Measurements from ENCODE around the gene CDCP2. TPM values are rescaled to one million over a fixed set of nuclear protein-coding genes. Genes with fewer than 3 reads are reported as not detected.

The CDCP2 gene
- total RNA-seq, 2 donors from 2014 or later, result 0.23 TPM; not detected in 1

DNA sequence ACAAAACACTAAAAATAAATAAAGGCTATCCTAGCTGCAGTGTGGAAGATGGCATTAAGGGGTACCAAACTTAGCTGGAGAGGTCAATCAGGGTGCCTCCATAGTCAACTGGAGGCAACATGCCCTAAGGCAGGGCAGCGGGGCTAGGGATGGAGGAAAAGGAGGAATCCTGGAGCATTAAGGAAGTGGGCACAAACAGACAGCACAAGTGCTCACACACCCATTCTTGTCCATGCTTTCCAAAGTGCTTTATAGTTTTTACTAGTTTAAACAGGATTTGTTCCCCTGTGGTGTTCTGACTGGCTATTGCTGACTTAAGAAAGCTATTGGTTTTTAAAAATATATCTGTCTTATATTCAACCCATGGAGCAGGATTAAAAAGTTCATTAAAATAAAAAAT is 66.0 kb downstream of the CDCP2 start:
- TF ChIP-seq, protein P1, sequence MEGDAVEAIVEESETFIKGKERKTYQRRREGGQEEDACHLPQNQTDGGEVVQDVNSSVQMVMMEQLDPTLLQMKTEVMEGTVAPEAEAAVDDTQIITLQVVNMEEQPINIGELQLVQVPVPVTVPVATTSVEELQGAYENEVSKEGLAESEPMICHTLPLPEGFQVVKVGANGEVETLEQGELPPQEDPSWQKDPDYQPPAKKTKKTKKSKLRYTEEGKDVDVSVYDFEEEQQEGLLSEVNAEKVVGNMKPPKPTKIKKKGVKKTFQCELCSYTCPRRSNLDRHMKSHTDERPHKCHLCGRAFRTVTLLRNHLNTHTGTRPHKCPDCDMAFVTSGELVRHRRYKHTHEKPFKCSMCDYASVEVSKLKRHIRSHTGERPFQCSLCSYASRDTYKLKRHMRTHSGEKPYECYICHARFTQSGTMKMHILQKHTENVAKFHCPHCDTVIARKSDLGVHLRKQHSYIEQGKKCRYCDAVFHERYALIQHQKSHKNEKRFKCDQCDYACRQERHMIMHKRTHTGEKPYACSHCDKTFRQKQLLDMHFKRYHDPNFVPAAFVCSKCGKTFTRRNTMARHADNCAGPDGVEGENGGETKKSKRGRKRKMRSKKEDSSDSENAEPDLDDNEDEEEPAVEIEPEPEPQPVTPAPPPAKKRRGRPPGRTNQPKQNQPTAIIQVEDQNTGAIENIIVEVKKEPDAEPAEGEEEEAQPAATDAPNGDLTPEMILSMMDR (IDR thresholded peaks at IDR 0.05), result no peak
- Histone ChIP-seq H3K4me1 (replicated peaks) (no peaks in the 10 kb centered on the region), H3K9me3 (no peaks in the 10 kb centered on the region), H3K36me3 (no peaks in the 10 kb centered on the region), H3K27ac (no peak overlapping the region), H3K4me3 (no peak overlapping the region), H3K27me3 (replicated peaks; ENCODE audit: insufficient read depth) (no peaks in the 10 kb centered on the region)
- DNase-seq (ENCODE audit: low spot score), result no peak
- intact Hi-C loops (cut with DNase I), result no loop called here
- WGBS, result 93% methylated on average over 1 of the region's 1 CpG

DNA sequence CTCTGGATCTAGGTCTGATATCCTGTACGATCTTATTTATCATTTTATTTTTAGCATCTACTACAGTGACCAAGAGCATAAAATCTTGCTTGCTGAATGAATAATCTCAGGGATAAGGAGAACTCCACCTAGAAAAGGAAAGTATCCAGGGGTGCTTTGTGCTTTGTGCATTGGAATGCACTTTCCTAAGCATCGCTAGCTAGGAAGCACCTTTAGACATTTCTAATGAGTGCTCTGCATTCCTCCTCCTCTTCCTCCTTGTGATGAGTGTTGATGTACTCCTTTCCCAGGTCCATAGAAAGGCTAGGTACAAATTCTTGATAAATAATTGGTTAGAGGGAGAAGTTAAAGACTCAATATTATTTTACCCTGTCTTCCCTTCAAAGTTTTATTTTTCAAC is 68.0 kb downstream of the CDCP2 start:
- Histone ChIP-seq H3K9me3 (no peaks in the 10 kb centered on the region), H3K27me3 (replicated peaks; ENCODE audit: insufficient read depth) (no peaks in the 10 kb centered on the region), H3K4me1 (replicated peaks) (no peaks in the 10 kb centered on the region), H3K36me3 (no peaks in the 10 kb centered on the region), H3K27ac (no peak overlapping the region), H3K4me3 (no peak overlapping the region)
- intact Hi-C loops (cut with DNase I), result no loop called here
- TF ChIP-seq POLR2A (IDR thresholded peaks at IDR 0.05) (no peak), POLR2AphosphoS5 (IDR thresholded peaks at IDR 0.05) (no peak)
- TF ChIP-seq, protein P1 (IDR thresholded peaks at IDR 0.05), result no peak
- WGBS, result 97% methylated on average over 2 of the region's 2 CpGs
- DNase-seq (ENCODE audit: low spot score), result no peak

Small RNA genes lying within 50 kb of the gene (small RNA-seq; reads per million reads assigned to genes)
- gene AL353898.1 (0 reads per million in 2 donors), gene AL353898.2 (0 reads per million in 2 donors)

Other genes with a start within 250 kb of the CDCP2 start
- 10 to 100 TPM; 13.7 to 18.9 TPM for gene IFT25, start 207.3 kb downstream of the CDCP2 start, total RNA-seq
- 10 to 100 TPM; 21.1 to 31.8 TPM for gene LRRC42, start 206.7 kb downstream of the CDCP2 start, total RNA-seq
- gene LDLRAD1, start 134.8 kb downstream of the CDCP2 start, total RNA-seq, result 1 to 10 TPM in 1 of 2 donors, under 1 TPM in 1; 0.55 to 3.3 TPM
- gene TMEM59, start 99.8 kb downstream of the CDCP2 start, total RNA-seq, result 100 to 1,000 TPM; 394 to 817 TPM
- 1 to 10 TPM; 2.5 to 5.0 TPM for gene TCEANC2, start 99.4 kb downstream of the CDCP2 start, total RNA-seq
- 10 to 100 TPM in 1 of 2 donors, 1 to 10 TPM in 1; 6.3 to 10.9 TPM for gene CYB5RL, start 47.0 kb upstream of the CDCP2 start, total RNA-seq
- 10 to 100 TPM; 73.7 to 91.5 TPM for gene MRPL37, start 47.2 kb upstream of the CDCP2 start, total RNA-seq

Data from prostate gland (tissue), 2 donors.